Cortex of kidney (tissue), 1 donor: Measurements from ENCODE around the gene DSCAML1.

Experiments
- DNase-seq: peaks from one replicate; lab custom pipeline; 2025; lab: John Stamatoyannopoulos, UW

The DSCAML1 gene, protein sequence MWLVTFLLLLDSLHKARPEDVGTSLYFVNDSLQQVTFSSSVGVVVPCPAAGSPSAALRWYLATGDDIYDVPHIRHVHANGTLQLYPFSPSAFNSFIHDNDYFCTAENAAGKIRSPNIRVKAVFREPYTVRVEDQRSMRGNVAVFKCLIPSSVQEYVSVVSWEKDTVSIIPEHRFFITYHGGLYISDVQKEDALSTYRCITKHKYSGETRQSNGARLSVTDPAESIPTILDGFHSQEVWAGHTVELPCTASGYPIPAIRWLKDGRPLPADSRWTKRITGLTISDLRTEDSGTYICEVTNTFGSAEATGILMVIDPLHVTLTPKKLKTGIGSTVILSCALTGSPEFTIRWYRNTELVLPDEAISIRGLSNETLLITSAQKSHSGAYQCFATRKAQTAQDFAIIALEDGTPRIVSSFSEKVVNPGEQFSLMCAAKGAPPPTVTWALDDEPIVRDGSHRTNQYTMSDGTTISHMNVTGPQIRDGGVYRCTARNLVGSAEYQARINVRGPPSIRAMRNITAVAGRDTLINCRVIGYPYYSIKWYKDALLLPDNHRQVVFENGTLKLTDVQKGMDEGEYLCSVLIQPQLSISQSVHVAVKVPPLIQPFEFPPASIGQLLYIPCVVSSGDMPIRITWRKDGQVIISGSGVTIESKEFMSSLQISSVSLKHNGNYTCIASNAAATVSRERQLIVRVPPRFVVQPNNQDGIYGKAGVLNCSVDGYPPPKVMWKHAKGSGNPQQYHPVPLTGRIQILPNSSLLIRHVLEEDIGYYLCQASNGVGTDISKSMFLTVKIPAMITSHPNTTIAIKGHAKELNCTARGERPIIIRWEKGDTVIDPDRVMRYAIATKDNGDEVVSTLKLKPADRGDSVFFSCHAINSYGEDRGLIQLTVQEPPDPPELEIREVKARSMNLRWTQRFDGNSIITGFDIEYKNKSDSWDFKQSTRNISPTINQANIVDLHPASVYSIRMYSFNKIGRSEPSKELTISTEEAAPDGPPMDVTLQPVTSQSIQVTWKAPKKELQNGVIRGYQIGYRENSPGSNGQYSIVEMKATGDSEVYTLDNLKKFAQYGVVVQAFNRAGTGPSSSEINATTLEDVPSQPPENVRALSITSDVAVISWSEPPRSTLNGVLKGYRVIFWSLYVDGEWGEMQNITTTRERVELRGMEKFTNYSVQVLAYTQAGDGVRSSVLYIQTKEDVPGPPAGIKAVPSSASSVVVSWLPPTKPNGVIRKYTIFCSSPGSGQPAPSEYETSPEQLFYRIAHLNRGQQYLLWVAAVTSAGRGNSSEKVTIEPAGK (N-terminal part only)

DNA sequence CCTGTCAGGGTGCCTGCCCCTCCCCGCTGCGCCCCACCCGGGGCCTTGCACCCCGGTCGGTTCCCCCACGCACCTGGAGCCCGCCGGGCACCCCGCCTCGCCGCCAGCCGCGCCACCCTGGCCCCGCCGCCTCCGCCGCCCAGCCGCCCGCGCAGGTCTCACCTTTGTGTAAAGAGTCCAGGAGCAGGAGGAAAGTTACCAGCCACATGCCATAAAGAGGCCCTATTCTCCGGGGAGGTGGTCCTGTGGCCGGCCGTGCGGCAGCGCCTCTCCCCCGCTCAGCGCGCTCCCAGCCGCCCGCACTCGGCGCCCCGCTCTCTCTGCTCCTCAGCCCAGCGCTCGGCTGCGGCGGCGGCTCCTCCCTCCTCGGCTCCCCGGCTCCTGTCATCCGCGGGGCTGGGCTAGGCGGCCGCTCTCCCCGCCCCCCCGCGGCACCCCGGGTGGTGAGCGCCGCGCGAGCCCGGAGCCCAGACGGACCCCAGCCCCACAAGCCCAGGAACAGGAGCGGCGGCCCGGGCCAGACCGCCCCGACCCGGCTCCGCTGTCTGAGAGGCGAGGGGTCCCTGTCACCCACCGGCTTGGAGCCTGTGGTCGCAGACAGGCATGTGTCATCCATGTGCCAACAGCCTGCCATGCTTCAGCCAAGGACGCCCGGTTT, at the start of gene DSCAML1:
Gene DSCAML1, minus strand, starts transcription at position 345 of the 658 bp plus-strand sequence. Its CDS starts 137 bp downstream, at position 208.
- DNase-seq, result no peak

DNA sequence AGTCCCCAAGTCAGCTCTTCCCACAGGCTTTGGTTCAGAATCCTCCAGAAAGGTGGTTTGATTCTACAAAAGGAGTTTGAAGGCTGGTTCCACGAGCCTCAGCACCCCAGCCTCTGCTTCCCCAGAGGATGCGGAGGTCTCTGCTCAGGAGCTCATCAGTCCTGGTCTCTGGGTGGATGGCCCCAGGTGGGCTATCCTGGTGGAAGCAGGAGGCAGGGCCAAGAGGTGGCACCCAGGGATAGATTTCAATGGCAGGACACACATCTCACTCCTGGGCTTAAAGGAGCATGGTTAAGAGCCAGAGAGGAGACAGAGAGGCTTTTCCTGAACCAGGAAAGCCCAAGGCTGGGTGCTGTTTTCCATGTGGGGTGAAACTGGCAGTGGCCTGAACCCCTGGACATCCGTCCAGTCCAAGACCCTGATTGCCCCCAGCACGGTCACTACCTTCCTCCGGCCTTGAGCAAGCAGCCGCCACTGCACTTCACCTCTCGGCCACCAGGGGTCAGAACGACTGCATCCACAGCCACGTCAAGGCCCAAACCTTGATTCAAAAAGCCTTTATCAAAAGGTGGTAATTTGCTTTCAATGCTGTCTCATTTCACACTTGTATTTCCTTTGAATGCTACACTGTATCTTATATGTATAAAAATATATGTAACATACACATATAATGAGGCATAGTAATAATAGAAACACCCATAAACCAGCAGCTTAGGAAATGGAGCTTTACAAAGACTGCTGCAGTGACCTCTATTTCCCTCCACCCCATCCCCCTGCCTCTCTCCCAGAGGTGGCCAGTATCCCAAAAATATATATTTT, 46.9 kb upstream of the DSCAML1 start:
- DNase-seq, result no peak

DNA sequence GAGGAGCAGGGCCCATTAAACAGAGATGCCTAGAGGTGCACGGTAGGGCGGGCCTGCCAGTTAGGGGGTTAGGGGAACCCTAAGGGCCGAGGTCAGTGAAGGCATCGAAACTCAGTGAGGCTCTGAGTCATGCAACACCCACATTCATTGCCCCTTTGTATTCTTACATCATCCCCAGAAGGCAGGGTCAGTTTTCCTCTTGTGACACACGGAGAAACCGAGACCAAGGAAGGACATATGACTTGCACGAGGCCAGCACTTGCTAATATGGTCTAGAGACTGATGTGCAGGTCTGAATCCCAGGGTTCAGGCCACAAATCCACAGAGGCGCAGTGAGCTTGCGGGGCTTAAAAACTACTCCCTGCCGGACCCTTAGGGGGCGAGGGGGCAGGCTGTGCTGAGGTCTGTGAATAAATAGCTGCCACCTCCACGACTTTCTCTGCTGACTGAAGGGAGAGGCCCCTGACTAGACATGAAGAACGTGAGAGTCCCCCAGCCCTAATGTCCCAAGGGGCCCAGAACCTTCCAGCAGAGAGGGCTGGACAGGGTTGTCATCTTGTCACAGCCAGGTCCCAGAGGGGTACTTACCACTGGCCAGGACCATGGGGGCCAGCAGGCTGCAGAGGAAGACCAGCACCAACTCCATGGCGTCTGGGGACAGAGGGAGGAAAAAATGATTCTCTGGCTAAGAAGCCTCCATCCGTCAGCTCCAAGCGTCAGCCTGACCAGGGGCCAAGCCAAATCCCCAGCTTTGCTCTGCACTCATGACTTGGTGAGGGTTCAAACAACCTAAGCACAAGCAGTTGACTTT, 45.3 kb upstream of the DSCAML1 start:
- DNase-seq, result no peak

DNA sequence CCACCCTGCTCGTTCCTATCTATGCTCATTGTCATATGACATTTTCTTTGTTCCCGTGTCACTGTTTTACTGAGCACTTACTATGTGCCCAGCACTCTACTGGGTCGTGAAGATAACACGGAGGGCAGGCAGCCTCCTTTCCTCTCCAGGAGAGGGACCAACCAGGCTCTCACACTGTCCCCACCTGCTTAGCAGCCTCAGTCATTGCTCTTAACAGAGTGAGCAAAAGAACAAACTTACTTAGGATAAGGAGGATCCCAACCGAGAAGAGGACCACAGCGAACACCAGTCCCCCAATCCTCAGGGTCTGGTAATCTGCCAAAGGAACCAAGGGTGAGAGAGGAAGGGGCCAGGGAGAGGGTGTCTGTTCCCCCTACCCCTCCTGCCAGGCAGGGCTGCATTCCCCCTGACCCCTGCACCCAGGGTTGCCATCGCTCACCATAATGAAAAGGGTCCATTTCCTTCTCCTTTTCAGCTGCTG, 44.6 kb upstream of the DSCAML1 start:
- no peak for DNase-seq

DNA sequence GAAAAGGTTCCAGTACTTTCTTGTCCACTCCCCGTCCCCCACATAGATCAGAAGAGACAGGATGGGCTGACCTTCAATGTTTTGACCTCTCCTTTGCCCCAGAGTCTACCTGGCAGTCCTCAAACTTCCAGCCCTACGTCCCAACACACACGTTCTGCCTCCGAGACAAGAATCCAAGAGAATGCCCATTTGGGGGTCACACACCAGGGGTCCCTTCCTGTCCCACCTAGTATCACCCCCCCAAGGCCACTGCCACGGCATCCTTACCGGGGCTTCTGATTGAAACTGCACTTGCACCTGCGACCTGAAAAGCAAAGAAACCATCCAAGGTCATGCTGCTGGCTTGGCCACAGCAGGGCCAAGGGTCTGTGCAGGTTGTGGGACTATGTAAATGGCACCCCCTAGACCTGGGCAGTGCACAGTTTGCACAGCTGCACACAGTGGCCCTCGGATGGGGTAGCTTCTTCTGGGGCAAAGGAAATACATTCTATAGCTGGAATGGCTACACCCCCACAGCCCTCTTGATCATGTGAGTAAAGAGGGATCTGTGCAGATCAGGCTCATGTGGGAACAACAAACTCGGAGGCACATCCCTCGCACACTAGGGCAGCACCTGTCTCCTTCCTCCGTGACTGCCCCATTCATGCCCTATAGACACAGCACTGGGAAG, 44.0 kb upstream of the DSCAML1 start:
- no peak for DNase-seq

- no peak for DNase-seq
Measured at GRCh38 chr11:117839936-117840813, 43.2 kb upstream of the DSCAML1 start.

DNA sequence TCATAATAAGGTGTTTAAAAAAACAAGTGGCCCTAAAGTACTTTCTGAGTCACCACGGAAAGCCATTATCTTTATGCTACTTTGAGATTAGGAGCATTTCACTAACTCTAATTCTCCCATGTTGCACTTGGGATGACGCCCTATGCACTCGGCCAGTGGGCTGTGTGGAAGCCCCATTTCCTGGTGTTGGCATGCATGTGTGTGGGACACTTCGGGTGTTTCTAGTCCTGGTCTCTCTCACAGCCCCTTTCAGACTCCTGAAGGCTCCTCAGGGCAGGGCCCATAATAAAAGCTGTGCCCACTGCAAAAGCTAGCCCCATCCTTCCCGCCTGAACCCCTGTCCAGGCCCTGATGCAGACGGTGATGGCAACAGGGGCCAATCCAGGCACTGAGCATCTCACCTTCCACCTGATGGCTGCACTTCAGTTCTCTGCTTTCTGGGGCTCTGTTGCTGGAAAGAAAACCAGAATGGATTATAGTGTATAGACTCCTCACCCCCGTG, 42.4 kb upstream of the DSCAML1 start:
- no peak for DNase-seq

DNA sequence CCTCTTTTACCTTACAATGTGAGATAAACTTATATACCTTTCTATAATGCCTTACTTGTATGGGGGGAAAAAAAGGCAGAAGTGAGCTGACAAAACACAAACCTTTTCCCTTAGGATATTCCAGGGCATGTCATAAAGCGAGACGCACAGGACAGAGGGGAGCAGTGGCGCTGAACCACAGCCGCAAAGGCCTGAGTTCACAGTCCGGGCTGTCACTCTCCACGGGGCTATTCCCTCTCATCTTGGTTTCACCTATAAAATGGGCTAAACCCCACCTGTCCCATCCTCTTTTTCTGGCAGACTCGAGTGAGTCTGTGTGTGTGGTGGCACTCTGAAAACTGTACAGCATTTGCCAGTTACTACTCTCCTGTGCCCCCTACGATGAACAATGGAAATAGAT, 41.9 kb upstream of the DSCAML1 start:
- no peak for DNase-seq

DNA sequence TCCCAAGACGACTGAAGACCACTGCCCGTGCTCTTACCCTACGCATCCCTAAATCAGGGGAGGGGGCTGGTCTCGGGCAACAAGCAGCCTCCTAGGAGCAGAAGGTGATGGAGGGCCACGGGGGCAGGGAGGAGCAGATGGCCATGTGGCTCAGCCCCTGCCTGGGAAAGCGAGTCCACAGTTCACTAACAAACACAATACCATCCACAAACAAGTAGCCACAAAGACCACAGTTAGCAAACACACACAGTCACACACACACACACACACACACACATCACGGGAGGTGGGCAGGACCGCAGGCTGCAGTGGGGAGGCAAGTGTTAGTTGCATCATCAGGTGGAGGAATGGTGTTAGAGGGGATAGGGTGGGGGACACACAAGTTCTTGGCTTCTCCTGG, 40.8 kb upstream of the DSCAML1 start:
- DNase-seq, result no peak

- no peak for DNase-seq
Measured at GRCh38 chr11:117837070-117837776, 40.2 kb upstream of the DSCAML1 start.

GRCh38 chr11:117836077-117836960, 39.3 kb upstream of the DSCAML1 start:
- no peak for DNase-seq

DNA sequence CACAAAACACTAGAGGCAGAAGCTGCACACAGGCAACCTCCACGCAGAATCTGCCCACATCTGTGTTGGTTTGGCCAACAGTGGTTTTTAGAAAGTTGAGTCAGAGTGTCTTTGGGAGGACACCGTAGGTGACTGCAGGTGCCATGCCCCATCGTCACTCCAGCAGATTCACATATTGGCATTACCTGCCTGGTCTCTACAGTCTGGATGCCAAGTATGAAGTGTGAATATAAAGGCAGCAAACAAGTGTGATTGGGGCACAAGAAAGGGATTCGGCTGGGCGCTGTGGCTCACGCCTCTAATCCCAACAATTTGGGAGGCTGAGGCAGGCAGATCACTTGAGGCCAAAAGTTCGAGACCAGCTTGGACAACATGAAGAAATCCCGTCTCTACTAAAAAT, 38.6 kb upstream of the DSCAML1 start:
- no peak for DNase-seq

GRCh38 chr11:117834838-117835443, 37.9 kb upstream of the DSCAML1 start:
- DNase-seq, result no peak

GRCh38 chr11:117834068-117834810, 37.2 kb upstream of the DSCAML1 start:
- no peak for DNase-seq

- no peak for DNase-seq
Measured at GRCh38 chr11:117833401-117833891, 36.4 kb upstream of the DSCAML1 start.
